Chondrocyte (in vitro differentiated cells): ENCODE data around the gene ARID4A. TPM values are rescaled to one million over a fixed set of nuclear protein-coding genes. Genes with fewer than 3 reads are reported as not detected.
"Not testable (repeated sequence)": the region's sequence is repeated elsewhere in the genome, so short reads cannot be mapped to it uniquely, and the experiment has no call there.

ENCODE experiments used
- DNase-seq: peaks from one replicate; pipeline ENCODE4 v3.0.0; 2021; ENCODE audit warnings: mixed read lengths, low spot score
- H3K27ac Mint-ChIP-seq: one replicate; pipeline ENCODE4 v1.8.0; 2021; ENCODE audit warnings: mild to moderate bottlenecking, moderate library complexity, mixed read lengths; ENCODE audit not compliant: unreplicated experiment
- H3K27me3 Mint-ChIP-seq: 2 replicates; pipeline ENCODE4 v1.8.0; 2021; ENCODE audit warnings: low read depth, mixed read lengths
- H3K36me3 Mint-ChIP-seq: 2 replicates; pipeline ENCODE4 v1.8.0; 2021; ENCODE audit warnings: low read depth, mixed read lengths
- H3K4me1 Mint-ChIP-seq: 2 replicates; pipeline ENCODE4 v1.8.0; 2021; ENCODE audit warnings: low read depth, mild to moderate bottlenecking, mixed read lengths
- H3K4me3 Mint-ChIP-seq: one replicate; pipeline ENCODE4 v1.8.0; 2021; ENCODE audit warnings: mild to moderate bottlenecking, moderate library complexity, mixed read lengths; ENCODE audit not compliant: unreplicated experiment
- H3K9me3 Mint-ChIP-seq: 2 replicates; pipeline ENCODE4 v1.8.0; 2021; ENCODE audit warnings: low read depth, mixed read lengths
- CTCF ChIP-seq: fragments of 200-600 bp; sonication (generic); IDR thresholded peaks from 2 replicates; pipeline ENCODE4 v1.5.0; 2021; ENCODE audit warnings: antibody characterized with exemption, mild to moderate bottlenecking, moderate library complexity
- total RNA-seq: library from RNA; stranded (reverse); gene quantifications from 3 replicates; pipeline ENCODE4 v1.2.1, GENCODE V29; 2021

Gene ARID4A
- total RNA-seq, 1 donor from 2014 or later: 14.0 TPM

DNA sequence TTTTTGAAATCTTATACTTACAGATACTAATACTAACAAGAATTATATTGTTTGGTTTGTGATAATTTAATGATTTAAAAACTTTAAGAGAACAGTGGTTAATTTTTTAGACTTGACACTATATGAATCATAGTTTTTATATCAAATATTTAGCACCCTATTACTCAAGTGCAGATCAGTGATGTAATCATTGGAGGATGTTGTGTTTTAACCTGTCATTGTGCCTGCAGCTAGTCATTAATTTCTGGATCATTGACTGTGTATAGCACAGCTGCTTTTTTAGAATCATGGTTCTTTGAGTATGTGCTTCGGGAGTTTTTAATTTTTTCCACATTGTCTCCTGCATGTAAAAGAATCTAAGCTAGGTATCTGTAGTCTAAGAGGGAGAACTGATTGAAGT lies 17.3 kb downstream of the ARID4A start:
- no peak for DNase-seq
- Mint-ChIP-seq H3K4me3 (no peak overlapping the region), H3K4me1 (peaks cover 3% of the 10 kb centered on the region), H3K9me3 (no peaks in the 10 kb centered on the region), H3K36me3 (peaks cover 2% of the 10 kb centered on the region), H3K27me3 (no peaks in the 10 kb centered on the region), H3K27ac (no peak overlapping the region)
- no peak for TF ChIP-seq CTCF

DNA sequence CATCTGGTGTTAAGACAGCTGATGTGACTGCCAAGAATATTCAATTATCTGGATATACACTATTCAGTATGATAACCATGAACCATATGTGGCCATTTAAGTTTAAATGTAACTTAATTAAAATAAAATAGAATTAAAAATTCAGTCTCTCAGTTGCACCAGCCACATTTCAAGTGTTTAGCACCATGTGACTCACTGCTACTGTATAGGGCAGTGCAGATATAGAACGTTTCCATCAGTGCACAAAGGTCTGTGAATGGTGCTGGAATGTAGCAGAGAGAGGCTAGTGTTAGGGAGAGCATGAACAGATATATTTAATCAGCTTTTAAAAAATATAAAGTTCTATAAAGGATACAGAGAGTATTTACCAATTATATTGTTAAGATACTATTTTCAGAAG lies 28.7 kb downstream of the ARID4A start:
- Mint-ChIP-seq H3K9me3 (no peaks in the 10 kb centered on the region), H3K27ac (no peak overlapping the region), H3K4me1 (peaks cover 12% of the 10 kb centered on the region), H3K27me3 (no peaks in the 10 kb centered on the region), H3K36me3 (peaks cover 17% of the 10 kb centered on the region), H3K4me3 (no peak overlapping the region)
- no peak for DNase-seq
- no peak for TF ChIP-seq CTCF

GRCh38 chr14:58331111-58331510 lies 32.8 kb downstream of the ARID4A start:
- peaks cover 11% of the 10 kb centered on the region for H3K36me3 Mint-ChIP-seq
- TF ChIP-seq CTCF: no peak
- peaks cover 17% of the 10 kb centered on the region for H3K4me1 Mint-ChIP-seq
- peak overlapping the region; percentile 87 for H3K27ac Mint-ChIP-seq
- peak overlapping the region; percentile 44 for H3K4me3 Mint-ChIP-seq
- H3K27me3 Mint-ChIP-seq: no peaks in the 10 kb centered on the region
- H3K9me3 Mint-ChIP-seq: no peaks in the 10 kb centered on the region
- DNase-seq: no peak

- DNase-seq: no peak
- Mint-ChIP-seq H3K9me3 (no peaks in the 10 kb centered on the region), H3K4me1 (peaks cover 17% of the 10 kb centered on the region), H3K27ac (no peak overlapping the region), H3K36me3 (peaks cover 8% of the 10 kb centered on the region), H3K27me3 (no peaks in the 10 kb centered on the region), H3K4me3 (no peak overlapping the region)
- TF ChIP-seq CTCF: no peak
Measured at GRCh38 chr14:58332561-58332960, 34.2 kb downstream of the ARID4A start.

DNA sequence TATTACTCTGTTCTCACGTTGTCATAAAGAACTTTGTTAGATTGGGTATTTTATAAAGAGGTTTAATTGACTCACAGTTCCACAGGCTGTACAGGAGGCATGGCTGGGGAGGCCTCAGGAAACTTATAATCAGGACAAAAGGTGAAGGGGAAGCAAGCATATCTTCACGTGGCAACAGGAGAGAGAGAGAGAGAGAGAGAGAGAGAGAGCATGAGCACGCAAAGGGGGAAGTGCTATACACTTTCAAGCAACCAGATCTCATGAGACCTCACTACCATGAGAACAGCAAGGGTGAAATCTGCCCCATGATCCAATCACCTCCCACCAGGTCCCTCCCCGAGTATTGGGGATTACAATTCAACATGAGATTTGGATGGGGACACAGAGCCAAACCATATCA lies 41.3 kb downstream of the ARID4A start:
- not testable (repeated sequence) for H3K4me3 Mint-ChIP-seq, H3K4me1 Mint-ChIP-seq, H3K9me3 Mint-ChIP-seq, DNase-seq, H3K27me3 Mint-ChIP-seq, H3K27ac Mint-ChIP-seq
- H3K36me3 Mint-ChIP-seq: peaks cover 18% of the 10 kb centered on the region

DNA sequence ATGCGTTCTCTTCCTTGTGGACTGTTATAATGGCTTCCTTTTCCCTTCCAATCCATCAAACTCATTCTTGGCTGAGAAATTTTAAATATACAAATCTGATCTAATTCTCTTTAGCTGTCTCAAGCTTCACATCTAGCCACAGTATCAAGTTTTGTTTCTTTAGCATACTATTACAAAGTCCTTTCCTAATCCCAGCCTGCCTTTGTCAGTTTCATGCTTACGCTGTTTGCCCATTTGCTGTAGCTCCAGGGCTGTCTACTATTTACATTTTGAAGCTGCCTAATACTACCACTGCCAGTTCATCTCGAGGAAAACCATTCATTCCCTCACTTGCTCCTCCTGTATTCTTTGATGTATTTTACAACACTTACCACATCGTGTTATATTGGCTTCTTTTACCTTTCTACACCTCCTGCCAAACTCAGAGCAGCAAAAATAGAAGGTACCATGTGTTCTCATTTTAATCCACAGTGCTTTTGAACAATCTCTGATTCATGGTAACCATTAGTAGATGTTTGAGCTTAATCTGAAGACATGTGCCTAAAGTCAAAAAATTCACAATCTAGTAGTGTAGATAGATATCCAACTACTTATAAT lies 42.9 kb downstream of the ARID4A start:
- no peak for TF ChIP-seq CTCF
- Mint-ChIP-seq H3K9me3 (no peaks in the 10 kb centered on the region), H3K4me3 (no peak overlapping the region), H3K27me3 (no peaks in the 10 kb centered on the region), H3K27ac (no peak overlapping the region), H3K4me1 (no peaks in the 10 kb centered on the region), H3K36me3 (peaks cover 13% of the 10 kb centered on the region)
- DNase-seq: no peak

DNA sequence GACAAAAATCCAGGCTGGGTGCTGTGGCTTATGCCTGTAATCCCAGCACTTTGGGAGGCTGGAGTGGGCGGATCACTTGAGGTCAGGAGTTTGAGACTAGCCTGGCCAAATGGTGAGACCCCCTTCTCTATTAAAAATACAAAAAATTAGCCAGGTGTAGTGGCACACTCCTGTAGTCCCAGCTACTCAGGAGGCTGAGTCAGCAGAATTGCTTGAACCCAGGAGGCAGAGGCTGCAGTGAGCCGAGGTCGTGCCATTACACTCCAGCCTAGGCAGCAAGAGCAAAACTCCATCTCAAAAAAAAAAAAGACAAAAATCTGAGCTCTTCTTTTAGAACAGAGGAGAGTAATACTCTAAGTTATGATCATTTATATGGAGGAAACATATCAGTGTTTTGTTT lies 45.2 kb downstream of the ARID4A start:
- H3K9me3 Mint-ChIP-seq, H3K4me1 Mint-ChIP-seq, H3K4me3 Mint-ChIP-seq, H3K27ac Mint-ChIP-seq, DNase-seq, H3K27me3 Mint-ChIP-seq: not testable (repeated sequence)
- H3K36me3 Mint-ChIP-seq: peaks cover 19% of the 10 kb centered on the region
